Panc1 (cell line): Measurements from ENCODE around the gene ESRRB. TPM values are rescaled to one million over a fixed set of nuclear protein-coding genes. Genes with fewer than 3 reads are reported as not detected.

ENCODE experiments used
- ATAC-seq: fragments of 200-7000 bp; cut with Tn5 transposase; 2 replicates; pipeline ENCODE4 v1.9.1; 2020; ENCODE audit warnings: mild to moderate bottlenecking, moderate library complexity
- BruUV-seq: library from RNA; stranded (reverse); fragments of 400-500 nt; replicated peaks from 2 replicates; lab custom pipeline; 2021; lab: Mats Ljungman, UMichigan
- CTCF ChIA-PET: fragments of 300-600 bp; sonication (Branson Sonifier 250); formaldehyde crosslinking; loops from one replicate; lab custom pipeline; 2022; ENCODE audit warnings: antibody characterized with exemption; lab: Charles Lee
- POLR2A ChIA-PET: fragments of 300-600 bp; sonication (Branson Sonifier 250); formaldehyde crosslinking; loops from one replicate; lab custom pipeline; 2022; ENCODE audit warnings: antibody characterized with exemption; lab: Charles Lee
- DNase-seq: peaks from one replicate; pipeline ENCODE4 v3.0.0-alpha.2; 2010; ENCODE audit warnings: low read depth, low spot score
- H3K27ac ChIP-seq: 2 replicates; pipeline ENCODE4 v1.5.1; 2011; ENCODE audit warnings: mild to moderate bottlenecking, low read length, inconsistent platforms
- H3K27me3 ChIP-seq: fragments of 200-500 bp; sonication (Bioruptor generic); 2 replicates; pipeline ENCODE4 v1.6.0; 2014; ENCODE audit warnings: low read length, inconsistent platforms; ENCODE audit not compliant: control insufficient read depth, insufficient read depth
- H3K36me3 ChIP-seq: fragments of 200-500 bp; sonication (Bioruptor generic); 2 replicates; pipeline ENCODE4 v1.5.1; 2014; ENCODE audit warnings: inconsistent platforms, mild to moderate bottlenecking, low read length, moderate library complexity; ENCODE audit not compliant: control insufficient read depth, insufficient read depth
- H3K4me1 ChIP-seq: 2 replicates; pipeline ENCODE4 v1.5.1; 2011; ENCODE audit warnings: inconsistent platforms, mild to moderate bottlenecking, low read length, moderate library complexity; ENCODE audit not compliant: control insufficient read depth, insufficient read depth
- H3K4me3 ChIP-seq, 2 experiments: 2 replicates each; pipeline ENCODE4 v1.5.1; 2011 to 2012; ENCODE audit warnings: low read depth in 2 of 2, low read length in 2 of 2, mild to moderate bottlenecking in 2 of 2, inconsistent platforms in 1 of 2, moderate library complexity in 1 of 2
- H3K9me3 ChIP-seq: fragments of 200-500 bp; sonication (Bioruptor generic); 2 replicates; pipeline ENCODE4 v1.5.1; 2014; ENCODE audit warnings: low read depth, mild to moderate bottlenecking, inconsistent platforms, low read length, moderate library complexity; ENCODE audit not compliant: control insufficient read depth, insufficient read depth
- POLR2AphosphoS5 ChIP-seq: IDR thresholded peaks from 2 replicates; pipeline ENCODE4 v1.6.1; 2012; ENCODE audit warnings: mild to moderate bottlenecking, low read depth, low read length, moderate library complexity
- SIN3A ChIP-seq: IDR thresholded peaks from 2 replicates; pipeline ENCODE4 v1.6.1; 2012; ENCODE audit warnings: low read depth, mild to moderate bottlenecking, low read length, moderate library complexity, borderline replicate concordance; ENCODE audit not compliant: insufficient read depth
- TCF7L2 ChIP-seq: IDR thresholded peaks from 2 replicates; pipeline ENCODE4 v1.6.1; 2011; ENCODE audit warnings: mild to moderate bottlenecking, low read depth, low read length, inconsistent platforms
- in situ Hi-C: cut with HindIII; loops from 2 replicates; pipeline ENCODE4 v1.10.0; 2016; ENCODE audit warnings: low sequenced_read_pairs, low pct_unique_long_range_greater_than_20kb
- intact Hi-C: fragments of 100-400 bp; cut with micrococcal nuclease; formaldehyde crosslinking; loops from one replicate; pipeline ENCODE4 v1.10.0; 2022; ENCODE audit not compliant: unreplicated experiment
- total RNA-seq: library from RNA; stranded (reverse); gene quantifications from one replicate; pipeline ENCODE4 v1.2.1, GENCODE V29; 2021; ENCODE audit not compliant: unreplicated experiment
- TF ChIP-seq, protein P1 (sequence below), 2 experiments: IDR thresholded peaks; 2 replicates each; pipeline ENCODE4 v1.6.1; 2011 to 2012; ENCODE audit warnings: low read depth in 2 of 2, control low read depth in 1 of 2, low read length in 1 of 2, mild to moderate bottlenecking in 1 of 2, moderate library complexity in 1 of 2; ENCODE audit not compliant: insufficient read depth in 1 of 2
- TF ChIP-seq, protein P2 (sequence below): fragments of 450-650 bp; IDR thresholded peaks from 2 replicates; pipeline ENCODE4 v1.5.1; 2017; ENCODE audit warnings: mild to moderate bottlenecking

The ESRRB gene
- total RNA-seq, 1 experiment from 2014 or later: not detected

DNA sequence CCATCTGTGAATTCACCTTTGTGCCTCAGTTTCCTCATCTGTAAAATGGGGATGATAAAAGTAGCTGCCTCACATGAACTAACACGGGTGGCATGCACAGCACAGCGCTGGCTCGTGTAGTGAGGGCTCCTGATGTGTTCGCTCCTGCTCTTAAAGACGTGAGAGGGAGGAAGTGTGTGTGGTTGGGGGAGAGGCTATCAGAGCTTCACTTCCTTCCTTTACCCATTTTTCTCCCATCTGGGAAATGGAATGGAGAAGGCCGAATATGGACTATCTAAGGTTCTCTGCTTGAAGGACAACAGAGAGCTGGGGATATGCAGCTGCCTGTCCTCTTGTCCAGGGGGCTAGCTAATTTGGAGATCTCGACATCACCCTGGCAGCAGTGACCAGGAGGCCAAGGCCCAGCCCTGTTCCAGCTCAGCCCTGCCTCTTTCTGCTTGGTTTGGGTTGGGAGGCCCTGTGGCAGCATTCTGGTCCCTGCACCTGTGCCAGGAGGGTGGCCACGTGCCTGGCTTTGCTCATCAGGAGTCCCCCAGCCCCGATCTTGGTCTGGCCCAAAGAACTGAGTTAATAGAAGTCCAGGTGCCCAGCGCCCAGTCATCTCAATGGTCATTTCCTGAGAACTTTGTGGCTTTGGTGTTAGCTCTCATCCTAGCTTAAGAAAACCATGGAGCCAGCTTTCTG lies 44.5 kb upstream of the ESRRB start:
- POLR2A ChIA-PET: no interaction called here
- no peaks in the 10 kb centered on the region for H3K27me3 ChIP-seq
- CTCF ChIA-PET: no interaction called here
- no peaks in the 10 kb centered on the region for H3K36me3 ChIP-seq
- H3K27ac ChIP-seq: no peak overlapping the region
- TF ChIP-seq, protein P1, sequence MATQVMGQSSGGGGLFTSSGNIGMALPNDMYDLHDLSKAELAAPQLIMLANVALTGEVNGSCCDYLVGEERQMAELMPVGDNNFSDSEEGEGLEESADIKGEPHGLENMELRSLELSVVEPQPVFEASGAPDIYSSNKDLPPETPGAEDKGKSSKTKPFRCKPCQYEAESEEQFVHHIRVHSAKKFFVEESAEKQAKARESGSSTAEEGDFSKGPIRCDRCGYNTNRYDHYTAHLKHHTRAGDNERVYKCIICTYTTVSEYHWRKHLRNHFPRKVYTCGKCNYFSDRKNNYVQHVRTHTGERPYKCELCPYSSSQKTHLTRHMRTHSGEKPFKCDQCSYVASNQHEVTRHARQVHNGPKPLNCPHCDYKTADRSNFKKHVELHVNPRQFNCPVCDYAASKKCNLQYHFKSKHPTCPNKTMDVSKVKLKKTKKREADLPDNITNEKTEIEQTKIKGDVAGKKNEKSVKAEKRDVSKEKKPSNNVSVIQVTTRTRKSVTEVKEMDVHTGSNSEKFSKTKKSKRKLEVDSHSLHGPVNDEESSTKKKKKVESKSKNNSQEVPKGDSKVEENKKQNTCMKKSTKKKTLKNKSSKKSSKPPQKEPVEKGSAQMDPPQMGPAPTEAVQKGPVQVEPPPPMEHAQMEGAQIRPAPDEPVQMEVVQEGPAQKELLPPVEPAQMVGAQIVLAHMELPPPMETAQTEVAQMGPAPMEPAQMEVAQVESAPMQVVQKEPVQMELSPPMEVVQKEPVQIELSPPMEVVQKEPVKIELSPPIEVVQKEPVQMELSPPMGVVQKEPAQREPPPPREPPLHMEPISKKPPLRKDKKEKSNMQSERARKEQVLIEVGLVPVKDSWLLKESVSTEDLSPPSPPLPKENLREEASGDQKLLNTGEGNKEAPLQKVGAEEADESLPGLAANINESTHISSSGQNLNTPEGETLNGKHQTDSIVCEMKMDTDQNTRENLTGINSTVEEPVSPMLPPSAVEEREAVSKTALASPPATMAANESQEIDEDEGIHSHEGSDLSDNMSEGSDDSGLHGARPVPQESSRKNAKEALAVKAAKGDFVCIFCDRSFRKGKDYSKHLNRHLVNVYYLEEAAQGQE (IDR thresholded peaks at IDR 0.05; ENCODE audit: insufficient read depth in 1 of 2, low read depth in 2 of 2, low read length in 1 of 2): no peak
- no peak for TF ChIP-seq POLR2AphosphoS5
- TF ChIP-seq SIN3A: no peak
- no peak for TF ChIP-seq TCF7L2
- TF ChIP-seq, protein P2, sequence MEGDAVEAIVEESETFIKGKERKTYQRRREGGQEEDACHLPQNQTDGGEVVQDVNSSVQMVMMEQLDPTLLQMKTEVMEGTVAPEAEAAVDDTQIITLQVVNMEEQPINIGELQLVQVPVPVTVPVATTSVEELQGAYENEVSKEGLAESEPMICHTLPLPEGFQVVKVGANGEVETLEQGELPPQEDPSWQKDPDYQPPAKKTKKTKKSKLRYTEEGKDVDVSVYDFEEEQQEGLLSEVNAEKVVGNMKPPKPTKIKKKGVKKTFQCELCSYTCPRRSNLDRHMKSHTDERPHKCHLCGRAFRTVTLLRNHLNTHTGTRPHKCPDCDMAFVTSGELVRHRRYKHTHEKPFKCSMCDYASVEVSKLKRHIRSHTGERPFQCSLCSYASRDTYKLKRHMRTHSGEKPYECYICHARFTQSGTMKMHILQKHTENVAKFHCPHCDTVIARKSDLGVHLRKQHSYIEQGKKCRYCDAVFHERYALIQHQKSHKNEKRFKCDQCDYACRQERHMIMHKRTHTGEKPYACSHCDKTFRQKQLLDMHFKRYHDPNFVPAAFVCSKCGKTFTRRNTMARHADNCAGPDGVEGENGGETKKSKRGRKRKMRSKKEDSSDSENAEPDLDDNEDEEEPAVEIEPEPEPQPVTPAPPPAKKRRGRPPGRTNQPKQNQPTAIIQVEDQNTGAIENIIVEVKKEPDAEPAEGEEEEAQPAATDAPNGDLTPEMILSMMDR: no peak
- no peak overlapping the region for H3K4me3 ChIP-seq
- no peaks in the 10 kb centered on the region for H3K4me1 ChIP-seq
- intact Hi-C loops: no loop called here
- DNase-seq (no peak), ATAC-seq (no peak)
- H3K9me3 ChIP-seq: no peaks in the 10 kb centered on the region
- no TSS peak for BruUV-seq
- in situ Hi-C loops: no loop called here

DNA sequence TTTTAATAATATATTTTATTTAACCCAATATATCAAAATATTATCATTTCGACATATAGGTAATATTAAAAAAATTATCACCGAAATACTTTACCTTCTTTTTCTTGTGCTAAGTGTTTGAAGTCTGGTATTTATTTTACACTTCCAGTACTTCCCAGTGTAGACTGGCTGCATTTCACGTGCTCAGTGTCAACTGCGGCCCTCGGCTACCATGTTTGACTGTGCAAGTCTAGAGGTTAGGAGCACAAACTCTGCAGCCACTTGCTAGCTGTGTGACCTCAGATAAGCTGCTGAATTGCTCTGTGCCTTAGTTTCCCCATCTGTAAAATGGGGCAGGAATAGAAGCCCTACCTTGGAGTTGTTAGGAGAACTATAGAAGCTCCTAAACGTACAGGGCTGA lies 42.3 kb upstream of the ESRRB start:
- DNase-seq (no peak), ATAC-seq (no peak)
- Histone ChIP-seq H3K27ac (no peak overlapping the region), H3K36me3 (no peaks in the 10 kb centered on the region), H3K4me1 (no peaks in the 10 kb centered on the region), H3K4me3 (no peak overlapping the region), H3K9me3 (no peaks in the 10 kb centered on the region), H3K27me3 (no peaks in the 10 kb centered on the region)
- POLR2A ChIA-PET: no interaction called here
- TF ChIP-seq, protein P1 (IDR thresholded peaks at IDR 0.05; ENCODE audit: insufficient read depth in 1 of 2, low read depth in 2 of 2, low read length in 1 of 2): no peak
- TF ChIP-seq TCF7L2 (no peak), POLR2AphosphoS5 (no peak), SIN3A (no peak)
- TF ChIP-seq, protein P2: no peak
- intact Hi-C loops: no loop called here
- in situ Hi-C loops: no loop called here
- no TSS peak for BruUV-seq
- CTCF ChIA-PET: interaction anchor here (0.7 kb wide), 1 partner anchor 38 kb away, joined by 3 read pairs; no protein-coding TSS in a partner anchor
